MCF 10A (cell line): ENCODE results near the gene MMP23B. TPM values are rescaled to one million over a fixed set of nuclear protein-coding genes. Genes with fewer than 3 reads are reported as not detected.

ENCODE experiments used
- BruUV-seq: library from RNA; stranded (reverse); fragments of 400-500 nt; replicated peaks from 2 replicates; lab custom pipeline; 2021; lab: Mats Ljungman, UMichigan
- CTCF ChIA-PET: fragments of 300-600 bp; sonication (Branson Sonifier 250); formaldehyde crosslinking; extraction: SDS; loops from one replicate; lab custom pipeline; 2021; ENCODE audit warnings: antibody characterized with exemption, inconsistent platforms; lab: Yijun Ruan, JAX
- POLR2A ChIA-PET: fragments of 300-600, 350-650 bp; sonication (Branson Sonifier 250); formaldehyde crosslinking; extraction: SDS; loops from one replicate; lab custom pipeline; 2020; ENCODE audit warnings: antibody characterized with exemption, inconsistent platforms; lab: Yijun Ruan, JAX
- DNase-seq: peaks from one replicate; pipeline ENCODE4 v3.0.0-alpha.2; 2018; ENCODE audit not compliant: unreplicated experiment
- H3K27ac Mint-ChIP-seq: one replicate; pipeline ENCODE4 v1.8.0; 2022; ENCODE audit warnings: mild to moderate bottlenecking, low read depth, mixed read lengths; ENCODE audit not compliant: unreplicated experiment
- H3K27me3 Mint-ChIP-seq: one replicate; pipeline ENCODE4 v1.8.0; 2022; ENCODE audit warnings: mixed read lengths; ENCODE audit not compliant: insufficient read depth, unreplicated experiment
- H3K36me3 Mint-ChIP-seq: one replicate; pipeline ENCODE4 v1.8.0; 2022; ENCODE audit warnings: mild to moderate bottlenecking, moderate library complexity, mixed read lengths; ENCODE audit not compliant: insufficient read depth, unreplicated experiment
- H3K4me1 Mint-ChIP-seq: one replicate; pipeline ENCODE4 v1.8.0; 2022; ENCODE audit warnings: mixed read lengths; ENCODE audit not compliant: insufficient read depth, unreplicated experiment
- H3K4me3 Mint-ChIP-seq: one replicate; pipeline ENCODE4 v1.8.0; 2022; ENCODE audit warnings: mild to moderate bottlenecking, moderate library complexity, mixed read lengths; ENCODE audit not compliant: unreplicated experiment
- H3K9me3 Mint-ChIP-seq: one replicate; pipeline ENCODE4 v1.8.0; 2022; ENCODE audit warnings: mixed read lengths; ENCODE audit not compliant: unreplicated experiment
- CTCF ChIP-seq: fragments of 200-600 bp; IDR thresholded peaks from one replicate; pipeline ENCODE4 v1.8.0; 2022; ENCODE audit warnings: antibody characterized with exemption, mild to moderate bottlenecking; ENCODE audit not compliant: unreplicated experiment
- intact Hi-C: fragments of 100-400 bp; cut with micrococcal nuclease; formaldehyde crosslinking; loops from 2 replicates; pipeline ENCODE4 v1.14.1; 2022
- total RNA-seq: library from RNA; stranded (reverse); gene quantifications from 2 replicates; pipeline ENCODE4 v1.2.3, GENCODE V29; 2022

The MMP23B gene
- total RNA-seq, 1 experiment from 2014 or later: 1.7 TPM

DNA sequence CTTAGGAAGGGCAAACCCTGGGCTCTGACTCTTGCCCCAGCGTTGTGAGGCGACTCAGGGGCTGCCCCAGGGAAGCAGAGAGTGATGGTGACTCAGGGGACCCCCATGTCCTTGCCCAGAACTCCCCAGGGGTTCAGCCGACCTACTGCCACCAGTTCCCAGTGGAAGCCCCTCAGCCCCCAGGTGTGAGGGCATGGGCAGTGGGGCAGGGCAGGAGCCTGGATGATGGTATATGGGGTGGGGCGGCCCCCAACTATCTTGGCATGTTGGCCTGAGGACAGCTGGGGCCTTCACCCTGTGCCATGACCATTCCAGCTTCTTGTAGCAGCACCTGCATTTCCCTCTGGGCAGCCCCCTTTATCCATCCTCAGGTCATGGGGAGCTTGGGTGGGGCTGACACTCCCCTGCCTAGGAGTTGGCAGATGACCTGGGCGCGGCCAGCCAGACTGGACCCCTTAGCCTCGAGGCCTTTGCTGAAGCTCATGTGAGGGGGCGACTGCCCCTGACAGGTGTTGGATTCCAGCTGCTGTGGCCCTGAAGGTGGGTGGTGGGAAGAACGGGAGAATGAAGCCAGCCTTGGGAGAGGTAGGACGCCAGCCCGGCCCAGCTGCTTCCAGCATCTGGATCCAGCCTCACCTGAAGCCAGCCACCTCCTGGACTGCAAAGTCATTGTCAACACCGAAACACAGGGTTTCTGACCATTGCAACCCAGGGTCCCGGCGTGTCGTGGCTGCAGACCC lies 30.2 kb upstream of the MMP23B start:
- ChIA-PET POLR2A (interaction anchor here (2.0 kb wide), 1 partner anchor 13 kb away, joined by 6 read pairs; no protein-coding TSS in a partner anchor), CTCF (no interaction called here)
- no peak for TF ChIP-seq CTCF
- no peak overlapping the region for H3K27ac Mint-ChIP-seq
- DNase-seq: no peak
- no peaks in the 10 kb centered on the region for H3K36me3 Mint-ChIP-seq
- intact Hi-C loops: no loop called here
- H3K27me3 Mint-ChIP-seq: no peaks in the 10 kb centered on the region
- no peak overlapping the region for H3K4me3 Mint-ChIP-seq
- H3K4me1 Mint-ChIP-seq: no peaks in the 10 kb centered on the region
- no peaks in the 10 kb centered on the region for H3K9me3 Mint-ChIP-seq
- no TSS peak for BruUV-seq

DNA sequence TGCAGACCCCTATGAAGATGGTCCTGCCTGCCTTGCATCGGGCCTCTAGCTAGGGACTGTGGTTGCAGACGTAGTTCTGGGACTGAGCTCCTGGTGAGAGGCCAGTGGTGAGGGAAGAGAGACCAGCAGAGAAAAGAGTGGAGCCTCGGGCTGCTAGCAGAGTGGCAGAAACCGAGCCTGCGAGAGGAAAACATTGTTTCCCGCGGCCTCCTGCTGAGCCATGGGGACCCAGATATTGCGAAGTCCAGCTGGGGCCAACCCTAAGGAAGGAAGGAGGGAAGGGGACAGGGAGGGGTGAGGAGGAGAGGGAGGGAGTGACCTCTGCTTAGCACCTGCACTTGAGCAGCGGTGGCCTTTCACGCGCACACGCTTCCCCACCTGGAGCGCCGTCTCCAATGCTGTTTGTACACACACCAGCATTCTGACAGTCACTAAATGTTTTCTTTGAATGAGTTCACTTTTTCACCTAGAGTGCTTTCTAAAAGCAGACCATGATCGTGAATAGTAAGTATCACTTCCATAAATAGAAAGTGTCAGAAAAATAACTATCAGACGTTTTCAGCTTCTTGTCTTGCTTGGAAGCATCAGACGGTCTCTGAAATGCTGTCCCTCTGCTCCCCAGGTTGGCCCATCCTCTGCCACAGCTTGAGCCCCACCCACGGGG lies 29.5 kb upstream of the MMP23B start:
- Mint-ChIP-seq H3K27me3 (no peaks in the 10 kb centered on the region), H3K36me3 (no peaks in the 10 kb centered on the region), H3K9me3 (no peaks in the 10 kb centered on the region), H3K4me1 (no peaks in the 10 kb centered on the region), H3K27ac (no peak overlapping the region), H3K4me3 (no peak overlapping the region)
- no TSS peak for BruUV-seq
- no peak for TF ChIP-seq CTCF
- CTCF ChIA-PET: no interaction called here
- intact Hi-C loops: no loop called here
- no peak for DNase-seq
- POLR2A ChIA-PET: interaction anchor here (0.6 to 2.0 kb wide), 2 partner anchors 12 to 24 kb away, joined by 5 to 6 read pairs; no protein-coding TSS in a partner anchor

GRCh38 chr1:1602968-1603506 lies 28.9 kb upstream of the MMP23B start:
- no peak for TF ChIP-seq CTCF
- no peak overlapping the region for H3K4me3 Mint-ChIP-seq
- H3K27me3 Mint-ChIP-seq: no peaks in the 10 kb centered on the region
- ChIA-PET POLR2A (interaction anchor here (0.6 to 2.0 kb wide), 2 partner anchors 11 to 25 kb away, joined by 5 to 6 read pairs; no protein-coding TSS in a partner anchor), CTCF (no interaction called here)
- no peaks in the 10 kb centered on the region for H3K36me3 Mint-ChIP-seq
- no peaks in the 10 kb centered on the region for H3K9me3 Mint-ChIP-seq
- intact Hi-C loops: no loop called here
- no peak for DNase-seq
- no peaks in the 10 kb centered on the region for H3K4me1 Mint-ChIP-seq
- no peak overlapping the region for H3K27ac Mint-ChIP-seq
- no TSS peak for BruUV-seq

GRCh38 chr1:1603671-1604373 lies 28.2 kb upstream of the MMP23B start:
- no peak for TF ChIP-seq CTCF
- intact Hi-C loops: no loop called here
- Mint-ChIP-seq H3K36me3 (no peaks in the 10 kb centered on the region), H3K27me3 (no peaks in the 10 kb centered on the region), H3K27ac (no peak overlapping the region), H3K4me1 (no peaks in the 10 kb centered on the region), H3K4me3 (no peak overlapping the region), H3K9me3 (no peaks in the 10 kb centered on the region)
- DNase-seq: no peak
- POLR2A ChIA-PET: no interaction called here
- CTCF ChIA-PET: no interaction called here
- BruUV-seq: no TSS peak
